Measurements from ENCODE around the gene MLLT10.

The MLLT10 gene

GRCh38 chr10:21749788-21750187 lies 215.8 kb downstream of the MLLT10 start:
- no peak for DNase-seq (ENCODE audit: low read depth)
- TF ChIP-seq CTCF (IDR thresholded peaks at IDR 0.05; ENCODE audit: low read depth, low read length, missing control alignments): no peak
- no peak overlapping the region for H3K4me3 ChIP-seq (ENCODE audit: low read depth, low read length)

GRCh38 chr10:21750424-21750823 lies 216.4 kb downstream of the MLLT10 start:
- H3K4me3 ChIP-seq (ENCODE audit: low read depth, low read length): no peak overlapping the region
- DNase-seq (ENCODE audit: low read depth): no peak
- TF ChIP-seq CTCF (IDR thresholded peaks at IDR 0.05; ENCODE audit: low read depth, low read length, missing control alignments): no peak

GRCh38 chr10:21751341-21752310 lies 217.6 kb downstream of the MLLT10 start:
- no peak for TF ChIP-seq CTCF (IDR thresholded peaks at IDR 0.05; ENCODE audit: low read depth, low read length, missing control alignments)
- H3K4me3 ChIP-seq (ENCODE audit: low read depth, low read length): no peak overlapping the region
- DNase-seq (ENCODE audit: low read depth): no peak

- H3K4me3 ChIP-seq (ENCODE audit: low read depth, low read length): no peak overlapping the region
- DNase-seq (ENCODE audit: low read depth): no peak
- TF ChIP-seq CTCF (IDR thresholded peaks at IDR 0.05; ENCODE audit: low read depth, low read length, missing control alignments): no peak
Measured at GRCh38 chr10:21753497-21754270, 219.7 kb downstream of the MLLT10 start.

- no peak overlapping the region for H3K4me3 ChIP-seq (ENCODE audit: low read depth, low read length)
- DNase-seq (ENCODE audit: low read depth): no peak
- no peak for TF ChIP-seq CTCF (IDR thresholded peaks at IDR 0.05; ENCODE audit: low read depth, low read length, missing control alignments)
Measured at GRCh38 chr10:21754410-21755011, 220.5 kb downstream of the MLLT10 start.

GRCh38 chr10:21756707-21757106 lies 222.7 kb downstream of the MLLT10 start:
- no peak for DNase-seq (ENCODE audit: low read depth)
- no peak overlapping the region for H3K4me3 ChIP-seq (ENCODE audit: low read depth, low read length)
- no peak for TF ChIP-seq CTCF (IDR thresholded peaks at IDR 0.05; ENCODE audit: low read depth, low read length, missing control alignments)
